ENCODE measurements around the gene CBFA2T3.

Gene CBFA2T3

DNA sequence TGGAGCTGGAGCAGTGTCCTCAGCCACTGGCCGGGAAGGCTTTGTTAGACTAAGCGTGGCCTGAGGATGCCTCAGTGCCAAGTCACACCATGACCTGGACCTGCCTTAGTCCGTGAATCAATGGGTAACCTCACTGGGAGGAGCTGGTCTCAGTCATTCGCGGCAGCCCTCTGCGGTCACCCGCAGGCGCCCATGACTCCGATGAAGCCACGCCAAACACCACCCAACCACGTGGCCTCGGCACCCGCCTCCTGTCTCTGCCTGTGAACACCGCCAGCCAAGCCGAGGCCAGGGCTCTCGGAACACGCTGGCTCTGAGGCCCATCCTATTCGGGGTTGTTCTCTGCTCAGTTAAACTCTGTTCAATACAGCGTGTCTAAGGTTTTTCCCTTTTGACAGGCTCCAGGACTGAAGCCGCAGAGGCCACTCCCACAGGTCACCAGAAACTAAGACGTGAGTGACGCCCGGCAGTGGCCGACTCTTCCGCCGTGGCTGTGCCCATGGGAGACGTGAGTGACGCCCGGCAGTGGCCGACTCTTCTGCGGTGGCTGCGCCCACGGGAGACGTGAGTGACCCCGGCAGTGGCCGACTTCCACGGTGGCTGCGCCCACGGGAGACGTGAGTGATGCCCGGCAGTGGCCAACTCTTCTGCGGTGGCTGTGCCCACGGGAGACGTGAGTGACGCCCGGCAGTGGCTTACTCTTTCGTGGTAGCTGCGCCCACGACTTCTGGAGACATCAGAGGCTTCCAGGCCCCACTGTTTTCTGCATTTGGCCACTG lies 93.7 kb downstream of the CBFA2T3 start:
- no peaks in the 10 kb centered on the region for H3K4me1 ChIP-seq (ENCODE audit: control insufficient read depth, insufficient read depth, low read length, unreplicated experiment)
- H3K4me3 ChIP-seq (ENCODE audit: low read depth, low read length): no peak overlapping the region
- no peak overlapping the region for H2AFZ ChIP-seq (ENCODE audit: low read length, unreplicated experiment)
- H3K27ac ChIP-seq (ENCODE audit: low read depth, low read length): no peak overlapping the region
- no peaks in the 10 kb centered on the region for H3K36me3 ChIP-seq (ENCODE audit: insufficient read depth, low read length)
- no peaks in the 10 kb centered on the region for H3K79me2 ChIP-seq (ENCODE audit: control insufficient read depth, insufficient read depth, low read length, unreplicated experiment)
- H3K27me3 ChIP-seq (ENCODE audit: insufficient read depth, low read length): no peaks in the 10 kb centered on the region

DNA sequence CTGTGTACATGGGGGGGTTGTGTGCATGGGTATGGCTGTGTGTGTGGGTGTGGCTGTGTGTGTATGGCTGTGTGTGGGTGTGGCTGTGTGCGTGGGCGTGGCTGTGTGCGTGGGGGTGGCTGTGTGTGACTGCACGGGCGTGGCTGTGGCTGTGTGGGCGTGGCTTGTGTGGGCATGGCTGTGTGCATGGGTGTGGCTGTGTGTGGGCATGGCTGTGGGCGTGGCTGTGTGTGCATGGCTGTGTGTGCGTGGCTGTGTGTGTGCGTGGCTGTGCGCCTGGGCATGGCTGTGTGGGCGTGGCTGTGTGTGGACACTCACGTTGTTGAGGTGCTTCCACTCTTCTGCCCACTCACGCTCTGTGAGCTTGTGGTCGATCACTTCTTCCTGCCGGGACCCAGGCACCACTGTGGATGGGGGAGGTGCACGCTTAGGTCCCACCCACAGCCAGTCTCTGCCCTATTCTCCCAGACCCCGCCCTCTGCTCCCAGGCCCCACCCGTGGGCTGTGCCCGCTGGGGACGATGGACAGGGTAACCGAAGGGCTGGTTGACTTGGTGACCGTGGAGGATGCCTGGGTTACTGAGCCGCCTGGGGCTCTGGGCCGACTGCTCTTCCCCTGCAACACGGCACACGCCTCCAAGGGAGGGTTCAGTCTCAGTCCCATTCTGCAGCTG lies 94.5 kb downstream of the CBFA2T3 start:
- H3K27ac ChIP-seq (ENCODE audit: low read depth, low read length): no peak overlapping the region

DNA sequence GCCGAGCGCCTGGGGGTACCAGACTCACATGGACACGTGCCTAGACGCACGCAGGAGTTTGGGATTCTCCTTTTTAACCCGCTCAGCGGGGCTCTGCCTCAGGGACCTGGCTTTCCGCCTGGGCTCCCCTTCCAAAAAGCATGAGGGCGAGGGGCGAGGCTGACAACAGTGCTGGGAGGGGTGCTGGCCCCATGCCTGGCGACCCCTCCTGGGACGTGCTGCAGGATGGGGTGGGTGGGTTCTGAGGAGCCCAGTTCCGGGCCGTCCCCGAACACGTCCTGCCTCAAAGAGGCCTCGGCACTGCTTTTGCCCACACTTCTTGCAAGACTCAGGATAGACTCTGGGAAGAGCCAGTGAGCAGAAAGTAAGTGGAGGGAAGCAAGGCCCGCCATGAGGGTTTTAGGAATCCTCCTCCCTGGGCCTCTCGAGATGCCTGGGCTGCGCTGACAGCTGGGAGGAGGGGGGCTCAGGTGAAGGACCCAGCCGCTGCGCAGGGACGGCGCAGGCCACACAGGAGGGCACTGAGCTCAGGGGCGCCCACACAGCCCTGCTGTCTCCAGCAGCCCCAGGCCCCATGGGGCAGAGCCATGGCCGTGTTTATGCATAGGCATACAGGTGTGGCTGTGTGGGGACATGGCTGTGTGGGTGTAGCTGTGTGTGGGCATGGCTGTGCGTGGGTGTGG lies 95.2 kb downstream of the CBFA2T3 start:
- H3K79me2 ChIP-seq (ENCODE audit: control insufficient read depth, insufficient read depth, low read length, unreplicated experiment): no peaks in the 10 kb centered on the region
- H3K4me3 ChIP-seq (ENCODE audit: low read depth, low read length): no peak overlapping the region
- H3K36me3 ChIP-seq (ENCODE audit: insufficient read depth, low read length): no peaks in the 10 kb centered on the region
- no peaks in the 10 kb centered on the region for H3K4me1 ChIP-seq (ENCODE audit: control insufficient read depth, insufficient read depth, low read length, unreplicated experiment)
- no peak overlapping the region for H3K27ac ChIP-seq (ENCODE audit: low read depth, low read length)
- no peak overlapping the region for H2AFZ ChIP-seq (ENCODE audit: low read length, unreplicated experiment)
- H3K27me3 ChIP-seq (ENCODE audit: insufficient read depth, low read length): no peaks in the 10 kb centered on the region

More for the DNA sequence above, 94.5 kb downstream of the CBFA2T3 start:
- Histone ChIP-seq H3K27me3 (ENCODE audit: insufficient read depth, low read length) (no peaks in the 10 kb centered on the region), H3K4me3 (ENCODE audit: low read depth, low read length) (no peak overlapping the region), H3K79me2 (ENCODE audit: control insufficient read depth, insufficient read depth, low read length, unreplicated experiment) (no peaks in the 10 kb centered on the region), H3K36me3 (ENCODE audit: insufficient read depth, low read length) (no peaks in the 10 kb centered on the region), H2AFZ (ENCODE audit: low read length, unreplicated experiment) (no peak overlapping the region), H3K4me1 (ENCODE audit: control insufficient read depth, insufficient read depth, low read length, unreplicated experiment) (no peaks in the 10 kb centered on the region)

GRCh38 chr16:88881007-88881615 lies 95.9 kb downstream of the CBFA2T3 start:
- Histone ChIP-seq H3K27ac (ENCODE audit: low read depth, low read length) (no peak overlapping the region), H3K79me2 (ENCODE audit: control insufficient read depth, insufficient read depth, low read length, unreplicated experiment) (no peaks in the 10 kb centered on the region), H3K27me3 (ENCODE audit: insufficient read depth, low read length) (no peaks in the 10 kb centered on the region), H3K4me1 (ENCODE audit: control insufficient read depth, insufficient read depth, low read length, unreplicated experiment) (no peaks in the 10 kb centered on the region), H2AFZ (ENCODE audit: low read length, unreplicated experiment) (no peak overlapping the region), H3K36me3 (ENCODE audit: insufficient read depth, low read length) (no peaks in the 10 kb centered on the region), H3K4me3 (ENCODE audit: low read depth, low read length) (no peak overlapping the region)

GRCh38 chr16:88880226-88881006 lies 96.6 kb downstream of the CBFA2T3 start:
- Histone ChIP-seq H3K36me3 (ENCODE audit: insufficient read depth, low read length) (no peaks in the 10 kb centered on the region), H3K27ac (ENCODE audit: low read depth, low read length) (no peak overlapping the region), H3K79me2 (ENCODE audit: control insufficient read depth, insufficient read depth, low read length, unreplicated experiment) (no peaks in the 10 kb centered on the region), H3K4me1 (ENCODE audit: control insufficient read depth, insufficient read depth, low read length, unreplicated experiment) (no peaks in the 10 kb centered on the region), H3K27me3 (ENCODE audit: insufficient read depth, low read length) (no peaks in the 10 kb centered on the region), H3K4me3 (ENCODE audit: low read depth, low read length) (no peak overlapping the region), H2AFZ (ENCODE audit: low read length, unreplicated experiment) (no peak overlapping the region)

- H3K4me3 ChIP-seq (ENCODE audit: low read depth, low read length): no peak overlapping the region
- H3K36me3 ChIP-seq (ENCODE audit: insufficient read depth, low read length): no peaks in the 10 kb centered on the region
- no peaks in the 10 kb centered on the region for H3K79me2 ChIP-seq (ENCODE audit: control insufficient read depth, insufficient read depth, low read length, unreplicated experiment)
- H2AFZ ChIP-seq (ENCODE audit: low read length, unreplicated experiment): no peak overlapping the region
- no peak overlapping the region for H3K27ac ChIP-seq (ENCODE audit: low read depth, low read length)
- H3K27me3 ChIP-seq (ENCODE audit: insufficient read depth, low read length): no peaks in the 10 kb centered on the region
- no peaks in the 10 kb centered on the region for H3K4me1 ChIP-seq (ENCODE audit: control insufficient read depth, insufficient read depth, low read length, unreplicated experiment)
Observed at GRCh38 chr16:88879788-88880055, 97.3 kb downstream of the CBFA2T3 start.

DNA sequence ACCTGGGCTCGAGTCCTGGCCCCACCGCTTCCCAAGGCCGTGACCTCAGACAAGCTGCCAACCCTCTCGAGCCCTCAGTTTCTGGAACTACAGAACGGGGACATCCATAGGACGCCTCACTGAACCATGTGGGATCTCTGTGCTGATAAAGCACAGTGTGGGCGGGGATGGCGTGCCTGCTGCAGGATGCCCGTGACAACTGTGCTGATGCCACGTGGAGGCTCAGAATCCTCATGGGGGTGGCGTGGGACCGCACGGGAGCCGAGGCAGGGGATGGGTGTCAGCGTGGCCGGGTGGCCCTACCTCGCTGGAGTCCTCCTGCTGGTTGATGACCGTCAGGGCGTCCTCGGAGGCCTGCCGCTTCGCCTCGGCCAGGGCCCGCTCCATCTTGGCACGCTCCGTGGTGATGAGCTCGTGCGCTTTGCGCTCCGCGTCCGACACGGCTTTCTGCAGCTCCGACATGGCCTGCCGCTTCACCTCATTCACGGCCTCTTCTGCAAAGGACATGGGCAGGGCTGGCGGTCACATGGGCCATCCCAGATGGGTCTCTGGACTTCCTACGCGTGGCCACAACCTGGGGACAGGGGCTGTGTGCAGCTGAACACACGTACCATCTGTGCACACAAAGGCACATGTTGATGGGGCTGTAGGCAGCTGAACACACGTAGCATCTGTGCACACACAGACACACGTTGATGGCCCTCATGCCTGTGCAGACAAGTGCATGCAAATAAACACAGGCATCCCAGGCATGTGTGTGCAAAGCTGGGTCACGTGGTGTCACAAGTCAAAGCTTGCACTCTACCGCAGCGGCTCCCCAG lies 97.8 kb downstream of the CBFA2T3 start:
- H2AFZ ChIP-seq (ENCODE audit: low read length, unreplicated experiment): no peak overlapping the region
- H3K27ac ChIP-seq (ENCODE audit: low read depth, low read length): no peak overlapping the region
- no peaks in the 10 kb centered on the region for H3K27me3 ChIP-seq (ENCODE audit: insufficient read depth, low read length)
- no peaks in the 10 kb centered on the region for H3K4me1 ChIP-seq (ENCODE audit: control insufficient read depth, insufficient read depth, low read length, unreplicated experiment)
- no peak overlapping the region for H3K4me3 ChIP-seq (ENCODE audit: low read depth, low read length)
- no peaks in the 10 kb centered on the region for H3K36me3 ChIP-seq (ENCODE audit: insufficient read depth, low read length)
- H3K79me2 ChIP-seq (ENCODE audit: control insufficient read depth, insufficient read depth, low read length, unreplicated experiment): no peaks in the 10 kb centered on the region

DNA sequence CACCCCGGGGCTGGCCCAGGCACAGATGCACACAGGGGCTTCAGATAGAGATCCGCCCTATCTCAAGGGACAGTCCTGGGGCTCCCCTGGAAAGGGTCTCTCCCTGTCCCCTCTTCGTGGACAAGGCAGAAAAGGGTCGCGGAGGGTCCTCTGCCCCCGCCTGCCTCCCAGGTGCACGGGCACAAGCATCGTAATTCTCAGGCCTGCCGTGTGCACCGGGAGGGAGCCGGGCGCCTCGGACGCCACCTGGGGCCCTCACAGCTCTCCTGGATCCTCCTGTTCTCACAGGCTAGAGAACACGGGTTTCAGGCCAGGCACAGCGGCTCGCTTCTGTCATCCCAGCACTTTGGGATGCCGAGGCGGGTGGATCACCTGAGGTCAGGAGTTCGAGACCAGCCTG lies 98.7 kb downstream of the CBFA2T3 start:
- no peak overlapping the region for H2AFZ ChIP-seq (ENCODE audit: low read length, unreplicated experiment)
- no peaks in the 10 kb centered on the region for H3K36me3 ChIP-seq (ENCODE audit: insufficient read depth, low read length)
- no peaks in the 10 kb centered on the region for H3K27me3 ChIP-seq (ENCODE audit: insufficient read depth, low read length)
- no peak overlapping the region for H3K27ac ChIP-seq (ENCODE audit: low read depth, low read length)
- no peaks in the 10 kb centered on the region for H3K4me1 ChIP-seq (ENCODE audit: control insufficient read depth, insufficient read depth, low read length, unreplicated experiment)
- H3K79me2 ChIP-seq (ENCODE audit: control insufficient read depth, insufficient read depth, low read length, unreplicated experiment): no peaks in the 10 kb centered on the region
- no peak overlapping the region for H3K4me3 ChIP-seq (ENCODE audit: low read depth, low read length)

GRCh38 chr16:88877564-88878289 lies 99.3 kb downstream of the CBFA2T3 start:
- Histone ChIP-seq H3K27ac (ENCODE audit: low read depth, low read length) (no peak overlapping the region), H3K27me3 (ENCODE audit: insufficient read depth, low read length) (no peaks in the 10 kb centered on the region), H3K36me3 (ENCODE audit: insufficient read depth, low read length) (no peaks in the 10 kb centered on the region), H2AFZ (ENCODE audit: low read length, unreplicated experiment) (no peak overlapping the region), H3K79me2 (ENCODE audit: control insufficient read depth, insufficient read depth, low read length, unreplicated experiment) (no peaks in the 10 kb centered on the region), H3K4me1 (ENCODE audit: control insufficient read depth, insufficient read depth, low read length, unreplicated experiment) (no peaks in the 10 kb centered on the region), H3K4me3 (ENCODE audit: low read depth, low read length) (no peak overlapping the region)

Measured in ACC112 (cell line).